LNCaP clone FGC (cell line): ENCODE measurements around the gene TTLL10.

Experiments
- DNase-seq: peaks from one replicate; pipeline ENCODE4 v3.0.0-alpha.2; 2011; ENCODE audit warnings: low read depth
- H3K4me3 ChIP-seq: 2 replicates; pipeline ENCODE4 v1.5.1; 2011; ENCODE audit warnings: mild to moderate bottlenecking, low read depth, low read length, control low read depth
- TF ChIP-seq, protein P1 (sequence below): IDR thresholded peaks from 2 replicates; pipeline ENCODE4 v1.5.1; 2012; ENCODE audit warnings: mild to moderate bottlenecking; ENCODE audit not compliant: control insufficient read depth, insufficient read depth; ENCODE audit errors: extremely low read depth

TTLL10 gene

DNA sequence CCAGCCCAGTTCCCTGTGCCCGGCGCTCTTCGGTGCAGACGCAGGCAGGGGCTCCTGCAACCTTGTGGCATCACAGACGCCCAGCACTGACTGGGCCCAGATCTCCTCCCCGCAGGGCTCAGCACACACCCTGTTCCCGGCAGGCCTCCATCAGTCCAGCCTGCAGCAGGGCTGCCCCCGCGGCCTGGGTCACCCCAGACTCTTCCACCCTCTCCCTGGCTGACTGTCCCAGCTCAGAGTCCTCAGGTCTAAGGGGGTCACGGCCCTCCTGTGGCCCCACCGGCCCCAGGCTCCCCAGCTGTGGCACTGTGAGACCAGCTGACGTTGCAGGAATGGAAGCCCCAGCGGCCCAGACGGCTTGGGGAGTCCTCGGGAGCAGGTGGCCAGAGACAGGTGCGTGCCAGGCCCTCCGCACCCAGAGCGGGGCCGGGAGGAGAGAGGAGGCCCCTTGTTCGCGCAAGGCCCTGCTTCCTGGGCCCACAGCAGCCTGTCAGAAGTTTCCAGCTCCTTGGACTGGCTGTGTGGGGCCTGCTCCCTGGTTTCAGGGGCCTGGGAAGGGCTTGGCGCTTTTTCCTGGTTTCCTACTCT lies 62.6 kb downstream of the TTLL10 start:
- no peak overlapping the region for H3K4me3 ChIP-seq
- no peak for DNase-seq
- TF ChIP-seq, protein P1, sequence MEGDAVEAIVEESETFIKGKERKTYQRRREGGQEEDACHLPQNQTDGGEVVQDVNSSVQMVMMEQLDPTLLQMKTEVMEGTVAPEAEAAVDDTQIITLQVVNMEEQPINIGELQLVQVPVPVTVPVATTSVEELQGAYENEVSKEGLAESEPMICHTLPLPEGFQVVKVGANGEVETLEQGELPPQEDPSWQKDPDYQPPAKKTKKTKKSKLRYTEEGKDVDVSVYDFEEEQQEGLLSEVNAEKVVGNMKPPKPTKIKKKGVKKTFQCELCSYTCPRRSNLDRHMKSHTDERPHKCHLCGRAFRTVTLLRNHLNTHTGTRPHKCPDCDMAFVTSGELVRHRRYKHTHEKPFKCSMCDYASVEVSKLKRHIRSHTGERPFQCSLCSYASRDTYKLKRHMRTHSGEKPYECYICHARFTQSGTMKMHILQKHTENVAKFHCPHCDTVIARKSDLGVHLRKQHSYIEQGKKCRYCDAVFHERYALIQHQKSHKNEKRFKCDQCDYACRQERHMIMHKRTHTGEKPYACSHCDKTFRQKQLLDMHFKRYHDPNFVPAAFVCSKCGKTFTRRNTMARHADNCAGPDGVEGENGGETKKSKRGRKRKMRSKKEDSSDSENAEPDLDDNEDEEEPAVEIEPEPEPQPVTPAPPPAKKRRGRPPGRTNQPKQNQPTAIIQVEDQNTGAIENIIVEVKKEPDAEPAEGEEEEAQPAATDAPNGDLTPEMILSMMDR, result no peak

- TF ChIP-seq, protein P1, result no peak
- H3K4me3 ChIP-seq, result peak overlapping the region; percentile 30
Observed at GRCh38 chr1:1236945-1237873, 63.5 kb downstream of the TTLL10 start.

DNA sequence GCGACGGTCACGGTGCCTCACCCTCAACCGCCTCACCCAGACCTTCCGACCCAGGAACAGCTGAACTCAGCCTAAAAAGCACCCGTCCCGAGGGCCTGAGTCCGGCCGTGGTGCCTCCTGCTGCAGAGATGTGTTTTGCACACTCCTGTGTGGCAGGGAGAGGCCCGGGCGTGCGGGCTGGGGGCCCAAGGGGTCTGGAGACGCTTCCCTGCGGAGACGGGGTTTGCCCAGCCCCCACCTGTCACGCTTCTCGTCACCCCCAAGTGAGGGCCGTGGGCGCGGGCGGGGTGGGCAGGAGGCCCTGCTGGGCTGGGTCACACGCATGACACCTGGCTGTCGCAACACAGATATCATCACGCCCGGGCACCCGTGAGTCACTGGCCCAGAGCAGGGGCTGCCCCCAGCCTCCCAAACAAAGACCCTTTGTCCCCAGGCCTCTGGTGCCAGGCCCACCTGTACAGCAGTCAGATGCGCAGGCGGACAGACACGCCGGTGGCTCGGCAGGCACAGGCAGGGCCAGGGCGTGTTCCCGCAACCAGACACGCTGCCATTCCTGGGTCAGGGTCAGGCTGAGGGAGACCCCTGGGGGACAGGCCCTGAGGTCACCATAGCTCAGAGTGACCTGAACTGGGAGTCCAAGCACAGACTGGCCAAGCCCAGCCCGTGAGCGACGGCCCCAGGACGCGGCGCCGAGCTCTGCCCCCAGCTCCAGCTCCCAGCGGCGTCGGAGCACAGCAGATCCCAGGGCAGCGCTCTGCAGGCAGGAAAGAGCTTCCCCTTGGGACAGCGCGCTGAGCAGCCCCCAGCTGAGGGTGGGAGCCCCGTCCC lies 64.4 kb downstream of the TTLL10 start:
- peak overlapping the region; percentile 25; the same call in 1 of the 2 replicates for H3K4me3 ChIP-seq
- DNase-seq, result no peak
- TF ChIP-seq, protein P1, result no peak

More at GRCh38 chr1:1236945-1237873, 63.5 kb downstream of the TTLL10 start:
- peak; percentile 59 for DNase-seq

GRCh38 chr1:1238702-1239178 lies 65.1 kb downstream of the TTLL10 start:
- DNase-seq, result no peak
- TF ChIP-seq, protein P1, result no peak
- H3K4me3 ChIP-seq, result no peak overlapping the region

- TF ChIP-seq, protein P1, result no peak
- H3K4me3 ChIP-seq, result no peak overlapping the region
- DNase-seq, result no peak
Observed at GRCh38 chr1:1239227-1239613, 65.5 kb downstream of the TTLL10 start.

- no peak for DNase-seq
- TF ChIP-seq, protein P1, result no peak
- peak overlapping the region; percentile 41 for H3K4me3 ChIP-seq
Observed at GRCh38 chr1:1239614-1240347, 66.1 kb downstream of the TTLL10 start.
